MM.1S (cell line): ENCODE measurements around the gene CYP2A6.
"Not testable (repeated sequence)": the region's sequence is repeated elsewhere in the genome, so short reads cannot be mapped to it uniquely, and the experiment has no call there.

ENCODE experiments used
- CTCF ChIP-seq: fragments of 300-600 bp; sonication (generic); IDR thresholded peaks from 2 replicates; pipeline ENCODE4 v1.5.1; 2016; ENCODE audit warnings: antibody characterized with exemption, low read length, mixed read lengths
- EZH2 ChIP-seq: fragments of 300-600 bp; sonication (generic); optimal IDR thresholded peaks from 2 replicates; pipeline ENCODE3; 2017; ENCODE audit warnings: low read depth, mild to moderate bottlenecking, antibody characterized with exemption, low read length, mixed read lengths
- EZH2phosphoT487 ChIP-seq: fragments of 300-600 bp; sonication (generic); IDR thresholded peaks from 2 replicates; pipeline ENCODE4 v1.6.1; 2018; ENCODE audit warnings: antibody characterized with exemption, low read length

GRCh38 chr19:40818480-40819399 is 31.5 kb downstream of the CYP2A6 start:
- TF ChIP-seq CTCF: peak; percentile 61
- TF ChIP-seq EZH2, EZH2phosphoT487: not testable (repeated sequence)
